GM21737 (cell line): ENCODE results near the gene DUSP15.
"Not testable (repeated sequence)": the region's sequence is repeated elsewhere in the genome, so short reads cannot be mapped to it uniquely, and the experiment has no call there.

Experiments
- ATAC-seq: cut with Tn5 transposase; IDR thresholded peaks from one replicate; pipeline ENCODE4 v1.9.1; 2021; ENCODE audit warnings: mild to moderate bottlenecking, moderate library complexity; ENCODE audit not compliant: unreplicated experiment

DUSP15 gene

DNA sequence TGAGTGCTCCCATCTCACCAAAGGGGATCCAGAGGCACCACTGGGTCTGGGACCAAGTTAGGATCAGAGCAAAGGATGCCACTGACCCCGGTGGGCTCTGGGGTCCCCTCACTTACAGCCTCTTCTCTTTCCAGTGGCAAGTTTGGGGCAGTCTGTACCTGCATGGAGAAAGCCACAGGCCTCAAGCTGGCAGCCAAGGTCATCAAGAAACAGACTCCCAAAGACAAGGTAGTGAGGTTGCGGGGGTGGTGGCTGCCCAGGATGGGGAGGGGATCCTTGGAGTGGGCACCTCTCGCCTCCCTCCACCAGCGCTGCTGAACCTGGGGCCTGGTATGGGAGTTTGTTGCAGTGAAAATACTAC, 46.2 kb downstream of the DUSP15 start:
- ATAC-seq, result no peak

DNA sequence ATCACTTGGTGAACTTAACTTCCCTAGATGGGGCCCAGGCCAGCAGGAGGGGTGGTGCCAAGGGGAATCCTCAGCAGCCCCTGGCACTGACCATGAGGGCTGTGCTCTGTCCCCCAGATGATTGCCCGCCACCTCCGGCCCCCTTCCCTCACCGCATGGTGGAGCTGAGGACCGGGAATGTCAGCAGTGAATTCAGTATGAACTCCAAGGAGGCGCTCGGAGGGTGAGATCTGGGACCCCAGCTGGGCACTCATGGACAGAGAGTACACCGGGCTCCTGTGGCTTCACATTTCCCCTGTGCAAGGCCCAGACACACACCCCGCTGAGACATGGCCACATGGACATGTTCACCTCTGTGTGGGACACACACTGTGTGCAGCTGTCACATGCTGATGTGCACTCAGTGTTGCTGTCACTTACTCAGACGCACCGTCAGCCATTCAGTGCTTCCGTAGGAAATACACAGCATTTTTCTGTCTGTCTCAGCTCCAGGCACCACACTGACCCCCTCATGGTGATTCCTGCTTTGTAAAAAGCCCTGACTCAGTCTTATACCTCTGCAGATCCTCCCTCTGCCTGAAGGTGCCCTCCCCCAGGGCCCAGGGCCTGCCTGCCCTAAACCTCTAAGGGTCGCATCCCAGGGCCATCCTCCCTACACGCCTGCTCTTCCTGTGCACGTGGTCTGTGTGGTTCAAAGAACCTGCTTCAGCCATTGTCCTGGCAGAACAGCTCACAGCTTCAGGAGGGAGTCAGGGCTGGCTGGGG, 46.8 kb downstream of the DUSP15 start:
- no peak for ATAC-seq

DNA sequence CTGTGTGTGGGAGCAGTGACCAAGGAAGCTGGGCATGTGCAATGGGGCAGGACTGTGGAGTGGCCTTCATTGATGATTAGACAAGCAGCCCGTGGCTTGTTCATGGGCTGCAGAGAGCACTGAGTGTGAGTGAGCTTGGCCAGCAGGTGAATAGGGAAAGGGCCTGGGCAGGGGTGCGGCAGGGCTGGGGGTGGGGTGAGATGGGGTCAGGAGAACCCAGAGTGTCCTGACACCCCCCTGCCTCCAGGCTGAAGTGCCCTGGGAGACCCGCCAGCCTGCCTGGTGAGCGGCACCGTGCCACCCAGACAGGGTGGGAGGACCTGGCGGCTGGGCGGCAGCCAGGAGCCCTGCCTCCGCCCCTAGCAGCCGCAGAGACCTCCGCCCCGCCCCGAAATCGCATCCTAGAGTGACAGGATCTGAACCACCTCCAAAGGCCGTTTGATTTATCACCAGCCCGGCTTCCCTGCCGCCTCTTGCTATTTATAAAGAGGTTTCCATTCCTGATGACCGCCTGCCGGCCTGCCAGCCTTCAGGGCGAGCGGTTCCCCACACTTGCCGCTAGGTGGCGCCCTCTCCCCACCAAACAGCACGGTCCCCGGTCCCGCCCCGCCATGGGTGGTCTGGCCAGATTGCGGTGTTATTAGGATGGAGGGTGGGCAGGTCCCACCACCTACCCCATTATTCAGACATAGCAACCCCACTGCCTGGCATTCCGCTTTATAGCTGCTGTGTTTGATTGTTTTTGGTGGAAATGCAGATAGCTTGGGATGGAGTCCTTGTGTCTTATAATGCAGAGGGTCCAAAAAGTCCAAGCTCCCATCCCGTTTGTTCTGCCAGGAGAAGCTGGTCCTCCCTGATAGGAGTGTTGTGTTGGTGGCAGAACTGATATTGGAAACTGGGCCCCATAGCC, 47.7 kb downstream of the DUSP15 start:
- ATAC-seq, result no peak

DNA sequence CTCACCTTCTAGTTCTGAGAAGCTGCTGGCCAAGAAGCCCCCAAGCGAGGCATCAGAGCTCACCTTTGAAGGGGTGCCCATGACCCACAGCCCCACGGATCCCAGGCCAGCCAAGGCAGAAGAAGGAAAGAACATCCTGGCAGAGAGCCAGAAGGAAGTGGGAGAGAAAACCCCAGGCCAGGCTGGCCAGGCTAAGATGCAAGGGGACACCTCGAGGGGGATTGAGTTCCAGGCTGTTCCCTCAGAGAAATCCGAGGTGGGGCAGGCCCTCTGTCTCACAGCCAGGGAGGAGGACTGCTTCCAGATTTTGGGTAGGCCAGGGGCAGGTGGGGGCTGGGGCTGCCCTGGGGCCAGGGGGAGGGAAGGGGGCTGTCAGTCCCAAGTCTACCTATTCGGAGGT, 48.9 kb downstream of the DUSP15 start:
- ATAC-seq, result no peak

DNA sequence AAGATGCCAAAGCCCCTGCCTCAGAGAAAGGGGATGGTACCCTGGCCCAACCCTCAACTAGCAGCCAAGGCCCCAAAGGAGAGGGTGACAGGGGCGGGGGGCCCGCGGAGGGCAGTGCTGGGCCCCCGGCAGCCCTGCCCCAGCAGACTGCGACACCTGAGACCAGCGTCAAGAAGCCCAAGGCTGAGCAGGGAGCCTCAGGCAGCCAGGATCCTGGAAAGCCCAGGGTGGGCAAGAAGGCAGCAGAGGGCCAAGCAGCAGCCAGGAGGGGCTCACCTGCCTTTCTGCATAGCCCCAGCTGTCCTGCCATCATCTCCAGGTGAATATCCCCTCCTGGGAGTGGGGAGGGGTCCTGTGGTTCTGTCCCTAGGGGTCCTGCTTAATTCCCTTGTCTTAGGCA, 50.1 kb downstream of the DUSP15 start:
- ATAC-seq, result no peak

DNA sequence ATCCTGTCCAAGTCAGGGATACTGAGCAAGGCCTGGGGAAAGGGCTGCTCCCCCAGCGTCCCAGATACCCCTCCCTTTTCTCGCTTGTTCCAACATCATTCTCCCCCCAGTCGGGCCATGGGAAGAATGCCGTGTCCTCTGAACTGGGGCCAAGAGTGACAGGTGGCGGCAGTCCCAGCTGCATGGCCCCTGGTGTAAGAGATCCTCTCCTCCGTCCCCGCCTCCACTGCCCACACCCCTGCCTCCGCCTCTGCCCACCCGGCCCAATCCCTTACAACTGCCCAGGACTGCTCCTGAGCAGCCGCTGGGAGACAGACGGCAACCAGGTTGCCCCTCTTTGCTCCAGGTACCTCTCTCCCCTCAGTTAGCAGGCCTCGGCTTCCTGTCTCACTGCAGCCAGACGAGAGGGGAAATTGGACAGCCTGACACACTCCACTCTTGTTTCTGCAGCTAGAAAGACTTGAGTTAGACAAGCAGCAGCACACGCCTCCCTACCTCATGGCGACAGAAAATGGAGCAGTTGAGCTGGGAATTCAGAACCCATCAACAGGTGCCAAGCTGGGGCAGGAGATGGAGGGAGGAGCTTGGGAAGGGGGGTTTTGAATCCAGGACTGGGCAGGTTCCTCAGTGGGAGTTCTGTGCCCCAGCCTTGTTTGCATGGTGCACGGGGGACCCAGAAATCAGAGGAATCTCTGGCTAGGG, 51.1 kb downstream of the DUSP15 start, which contains the start of gene MYLK2:
Gene MYLK2, plus strand, starts transcription at position 274 of the 702 bp plus-strand sequence. Its CDS starts 225 bp downstream, at position 499.
- no peak for ATAC-seq

DNA sequence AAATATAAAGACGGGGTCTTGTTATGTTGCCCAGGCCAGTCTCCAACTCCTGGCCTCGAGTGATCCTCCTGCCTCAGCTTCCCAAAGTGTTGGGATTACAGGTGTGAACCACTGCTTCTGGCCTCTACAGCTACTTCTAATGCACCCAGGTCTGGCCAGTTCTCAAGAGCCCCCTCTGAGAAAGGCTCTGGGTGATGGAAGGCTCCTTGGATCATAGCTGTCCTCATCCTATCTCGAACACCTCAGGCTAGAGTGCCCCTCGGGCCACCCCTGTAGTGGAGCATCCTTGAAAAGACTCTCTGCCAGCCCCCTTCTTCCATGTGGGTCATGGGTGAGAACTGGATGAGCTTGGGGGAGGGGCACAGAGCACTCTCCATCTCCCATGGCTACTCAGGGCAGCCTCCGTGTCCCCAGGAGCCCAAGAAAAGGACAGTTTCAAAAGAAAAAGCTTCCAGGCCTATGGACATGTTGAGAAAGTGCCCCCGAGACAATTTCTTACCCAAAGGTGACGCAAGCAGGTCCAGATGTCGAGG, 51.9 kb downstream of the DUSP15 start:
- no peak for ATAC-seq

DNA sequence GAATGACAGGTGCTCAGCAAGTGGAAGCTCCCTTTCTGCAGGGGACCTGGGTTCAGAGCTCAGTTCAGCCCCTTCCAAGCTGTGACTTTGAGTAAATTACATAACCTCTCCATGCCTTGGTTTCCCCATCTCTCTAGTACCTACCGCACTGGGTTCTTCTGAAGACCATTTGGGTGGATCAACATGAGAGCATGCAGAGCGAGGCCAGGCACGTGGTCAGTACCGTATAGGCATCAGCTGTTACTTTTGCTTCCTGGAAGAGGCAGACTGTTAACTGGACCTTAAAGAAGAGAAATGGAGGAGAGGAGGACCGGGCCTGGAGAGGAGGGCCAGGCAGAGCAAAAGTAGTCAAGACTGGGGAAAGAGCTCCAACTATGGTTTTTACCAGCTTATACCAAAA, 52.9 kb downstream of the DUSP15 start:
- ATAC-seq, result no peak

DNA sequence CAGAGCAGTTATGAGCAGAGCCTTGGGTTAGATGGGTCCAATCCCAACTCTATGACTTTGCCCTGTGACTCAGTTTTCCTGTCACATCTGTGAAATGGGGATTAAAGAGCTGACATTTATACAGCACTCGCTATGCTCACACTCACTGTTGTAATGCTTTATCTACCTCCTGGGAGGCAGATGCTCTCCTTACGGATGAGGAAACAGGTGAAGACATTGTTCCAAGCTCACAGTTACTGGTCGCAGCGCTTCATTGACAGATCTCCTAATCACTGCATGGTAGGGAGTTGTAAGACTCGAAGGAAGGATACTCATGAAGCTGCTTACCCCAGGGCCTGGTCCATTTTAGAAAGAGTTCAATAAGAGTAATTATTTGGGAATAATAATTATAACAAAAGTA, 54.1 kb downstream of the DUSP15 start:
- no peak for ATAC-seq

DNA sequence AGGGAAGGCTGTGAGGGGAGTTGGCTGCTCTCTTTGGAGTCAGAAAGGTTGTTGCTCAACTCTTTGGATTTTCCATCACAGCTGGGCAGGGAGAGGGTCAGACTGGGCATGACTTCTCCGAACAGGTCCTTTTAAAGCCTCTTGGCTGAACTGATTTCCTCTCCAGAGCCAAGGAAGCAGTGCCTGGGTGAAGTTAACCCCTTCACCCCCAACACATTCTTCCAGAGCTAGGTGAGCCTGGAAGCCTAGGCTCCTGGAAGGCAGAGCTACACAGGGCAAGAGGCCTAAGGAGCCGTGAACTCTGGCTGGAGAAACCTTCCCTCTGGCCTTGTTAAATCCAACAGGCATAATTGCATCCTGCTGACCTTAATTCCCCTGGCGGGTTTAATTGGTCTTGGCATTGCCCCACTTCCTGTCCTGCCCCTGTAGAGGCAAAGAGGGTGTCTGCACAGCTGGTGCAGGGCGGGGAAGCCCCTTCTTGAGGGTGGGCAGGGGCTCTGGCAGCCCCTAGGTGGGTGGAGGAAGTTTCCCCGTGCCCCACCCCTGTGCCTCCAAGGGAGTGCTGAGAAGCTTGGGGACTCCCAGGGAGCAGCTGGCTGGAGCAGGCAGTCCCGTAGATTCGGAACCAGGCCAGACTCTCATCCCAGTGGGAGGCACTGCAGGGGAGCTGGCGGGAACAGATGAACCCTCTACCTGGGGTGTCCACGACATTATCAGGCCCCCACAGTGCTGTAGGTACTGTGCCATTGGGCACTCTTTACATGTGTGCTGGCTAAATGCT, 54.7 kb downstream of the DUSP15 start:
- ATAC-seq, result no peak

DNA sequence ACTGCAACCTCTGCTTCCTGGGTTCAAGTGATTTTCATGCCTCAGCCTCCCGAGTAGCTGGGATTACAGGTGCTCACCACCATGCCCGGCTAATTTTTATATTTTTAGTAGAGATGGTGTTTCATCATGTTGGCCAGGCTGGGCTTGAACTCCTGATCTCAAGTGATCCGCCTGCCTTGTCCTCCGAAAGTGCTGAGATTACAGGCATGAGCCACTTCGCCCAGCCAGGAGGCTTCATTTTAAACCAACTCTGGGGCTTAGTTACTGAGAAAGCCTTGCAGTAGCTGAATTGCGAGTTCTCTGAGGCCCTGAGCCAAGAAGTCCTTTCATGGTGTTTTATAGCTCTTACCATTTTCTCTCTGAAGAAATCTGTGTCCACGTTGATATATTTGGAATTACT, 56.2 kb downstream of the DUSP15 start:
- not testable (repeated sequence) for ATAC-seq

DNA sequence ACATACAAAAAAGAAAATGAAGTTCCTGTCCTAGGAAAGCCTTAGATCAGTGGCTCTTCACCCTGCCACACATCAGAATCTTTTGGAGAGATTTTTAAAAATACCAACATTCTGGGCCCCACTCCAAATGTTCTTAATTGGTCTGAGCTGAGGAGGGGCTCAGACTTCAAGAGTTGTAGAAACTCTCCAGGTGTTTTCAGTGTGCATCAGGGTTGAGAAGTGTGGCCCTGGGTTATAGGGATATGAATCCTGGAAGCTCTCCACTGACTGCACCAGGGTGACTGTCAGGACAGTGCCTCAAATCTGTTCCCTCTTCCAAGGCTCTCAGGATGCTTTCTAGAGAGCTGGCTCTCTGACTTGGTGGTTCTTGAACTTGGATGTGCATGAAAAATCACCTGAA, 56.7 kb downstream of the DUSP15 start:
- no peak for ATAC-seq

DNA sequence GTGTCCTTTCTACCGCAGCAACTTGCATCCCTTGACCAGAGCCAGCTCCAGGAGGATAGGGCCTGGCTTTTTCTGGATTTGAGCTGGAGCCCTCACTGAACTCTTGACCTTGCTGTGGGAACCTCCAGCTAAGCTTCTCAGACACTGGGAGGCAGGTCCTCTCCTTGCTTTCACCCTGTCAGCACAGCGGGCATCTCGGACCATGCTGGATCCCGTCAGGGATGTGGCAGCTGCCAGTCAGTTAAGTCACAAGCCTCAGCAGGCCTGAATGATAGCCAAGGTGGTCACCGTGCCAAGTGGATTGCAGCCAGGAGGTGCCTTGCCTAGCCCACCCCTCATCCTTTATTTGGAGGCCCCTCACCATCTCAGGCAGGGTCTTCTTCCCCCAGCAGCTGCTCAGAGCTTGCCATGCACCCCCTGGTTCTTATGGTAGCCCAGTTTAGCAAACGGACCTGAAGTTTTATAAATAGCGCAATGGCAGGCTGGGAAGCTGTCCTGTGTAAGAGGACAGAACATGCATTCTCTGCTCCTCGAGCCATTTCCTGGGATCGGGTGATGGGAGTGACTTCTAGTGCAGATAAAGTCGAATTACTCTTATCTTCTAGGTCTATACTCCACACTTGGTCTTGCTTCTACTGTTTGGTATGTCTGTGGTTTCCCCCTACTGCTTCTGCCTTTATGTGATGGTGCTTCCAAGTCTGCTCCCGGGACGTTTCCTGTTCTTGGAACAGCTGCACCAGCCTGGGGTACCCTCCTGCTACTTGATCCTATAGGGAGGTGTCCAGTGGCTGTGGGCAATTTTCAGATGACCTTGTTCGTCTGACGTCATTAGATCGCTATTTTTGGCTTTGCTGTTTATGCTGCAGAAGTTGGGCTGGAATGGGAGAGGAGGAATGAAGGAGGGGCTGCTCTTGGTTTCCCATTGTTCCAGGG, 58.3 kb downstream of the DUSP15 start:
- no peak for ATAC-seq

DNA sequence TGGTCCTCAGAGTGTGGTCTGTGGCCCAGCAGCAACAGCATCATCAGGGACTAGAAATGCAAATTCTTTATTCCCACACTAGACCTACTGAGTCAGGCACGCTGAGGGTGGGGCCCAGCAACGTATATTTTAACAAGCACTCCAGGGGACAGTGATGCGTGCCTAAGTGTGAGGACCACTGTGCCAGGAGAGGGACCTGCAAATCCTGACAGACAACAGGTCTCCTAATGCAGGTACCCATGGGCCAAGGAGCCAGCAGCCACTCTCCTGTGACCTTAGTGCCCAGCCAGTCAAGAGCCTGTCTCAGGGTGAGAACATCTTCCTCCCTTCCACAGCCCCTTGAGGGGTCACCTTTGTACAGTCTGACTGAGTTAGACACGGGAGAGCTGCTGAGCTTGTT, 59.1 kb downstream of the DUSP15 start:
- no peak for ATAC-seq
